GM19239 (cell line): ENCODE measurements around the gene LAMA1.
"Not testable (repeated sequence)": the region's sequence is repeated elsewhere in the genome, so short reads cannot be mapped to it uniquely, and the experiment has no call there.

Experiments
- DNase-seq: peaks from one replicate; pipeline ENCODE4 v3.0.0; 2011; ENCODE audit warnings: low spot score; ENCODE audit not compliant: insufficient read length
- FAIRE-seq: peaks from 2 replicates; lab custom pipeline; 2011; peaks lifted over from hg19 to GRCh38; lab: Jason Lieb, UNC

LAMA1 gene

GRCh38 chr18:6959110-6959509 lies 158.5 kb downstream of the LAMA1 start:
- DNase-seq: no peak
- FAIRE-seq: no peak

- FAIRE-seq (no peak), DNase-seq (no peak)
Observed at GRCh38 chr18:6956999-6957398, 160.6 kb downstream of the LAMA1 start.

GRCh38 chr18:6956495-6956894 lies 161.1 kb downstream of the LAMA1 start:
- FAIRE-seq: no peak

GRCh38 chr18:6955304-6955703 lies 162.3 kb downstream of the LAMA1 start:
- no peak for DNase-seq
- FAIRE-seq: no peak

More at GRCh38 chr18:6956495-6956894, 161.1 kb downstream of the LAMA1 start:
- DNase-seq: no peak

GRCh38 chr18:6954501-6954900 lies 163.1 kb downstream of the LAMA1 start:
- DNase-seq (no peak), FAIRE-seq (no peak)

- FAIRE-seq: no peak
- DNase-seq: no peak
Observed at GRCh38 chr18:6951336-6952090, 166.1 kb downstream of the LAMA1 start.

GRCh38 chr18:6950641-6951040 lies 167.0 kb downstream of the LAMA1 start:
- no peak for FAIRE-seq
- no peak for DNase-seq

- DNase-seq (no peak), FAIRE-seq (no peak)
Observed at GRCh38 chr18:6949800-6950586, 167.6 kb downstream of the LAMA1 start.

- DNase-seq (no peak), FAIRE-seq (no peak)
Observed at GRCh38 chr18:6948281-6949055, 169.1 kb downstream of the LAMA1 start.

- FAIRE-seq: no peak
- DNase-seq: no peak
Observed at GRCh38 chr18:6947338-6948030, 170.1 kb downstream of the LAMA1 start.

- DNase-seq: no peak
- no peak for FAIRE-seq
Observed at GRCh38 chr18:6943143-6943542, 174.5 kb downstream of the LAMA1 start.

- DNase-seq: no peak
- FAIRE-seq: no peak
Observed at GRCh38 chr18:6942742-6943141, 174.9 kb downstream of the LAMA1 start.

- DNase-seq: no peak
Observed at GRCh38 chr18:6941996-6942395, 175.6 kb downstream of the LAMA1 start.

GRCh38 chr18:6940451-6940850 lies 177.1 kb downstream of the LAMA1 start:
- DNase-seq (no peak), FAIRE-seq (no peak)

More at GRCh38 chr18:6941996-6942395, 175.6 kb downstream of the LAMA1 start:
- no peak for FAIRE-seq

- DNase-seq (no peak), FAIRE-seq (no peak)
Observed at GRCh38 chr18:6939972-6940371, 177.6 kb downstream of the LAMA1 start.

- not testable (repeated sequence) for FAIRE-seq
Observed at GRCh38 chr18:6938403-6938802, 179.2 kb downstream of the LAMA1 start.

GRCh38 chr18:6938003-6938402 lies 179.6 kb downstream of the LAMA1 start:
- no peak for DNase-seq
- no peak for FAIRE-seq

More at GRCh38 chr18:6938403-6938802, 179.2 kb downstream of the LAMA1 start:
- DNase-seq: not testable (repeated sequence)

GRCh38 chr18:6934859-6935258 lies 182.7 kb downstream of the LAMA1 start:
- FAIRE-seq (no peak), DNase-seq (no peak)

- DNase-seq: no peak
- FAIRE-seq: no peak
Observed at GRCh38 chr18:6929370-6930102, 188.1 kb downstream of the LAMA1 start.
